ENCODE results near the gene ST8SIA1. TPM values are rescaled to one million over a fixed set of nuclear protein-coding genes. Genes with fewer than 3 reads are reported as not detected.

Gene ST8SIA1
- total RNA-seq, 3 donors from 2014 or later: 2.6 to 11.1 (median 10.4) TPM

- intact Hi-C loops (cut with DNase I; ENCODE audit: low total_unique reads): no loop called here
- TF ChIP-seq POLR2A (IDR thresholded peaks at IDR 0.05) (no peak), POLR2AphosphoS5 (IDR thresholded peaks at IDR 0.05) (no peak)
- TF ChIP-seq, protein P1, sequence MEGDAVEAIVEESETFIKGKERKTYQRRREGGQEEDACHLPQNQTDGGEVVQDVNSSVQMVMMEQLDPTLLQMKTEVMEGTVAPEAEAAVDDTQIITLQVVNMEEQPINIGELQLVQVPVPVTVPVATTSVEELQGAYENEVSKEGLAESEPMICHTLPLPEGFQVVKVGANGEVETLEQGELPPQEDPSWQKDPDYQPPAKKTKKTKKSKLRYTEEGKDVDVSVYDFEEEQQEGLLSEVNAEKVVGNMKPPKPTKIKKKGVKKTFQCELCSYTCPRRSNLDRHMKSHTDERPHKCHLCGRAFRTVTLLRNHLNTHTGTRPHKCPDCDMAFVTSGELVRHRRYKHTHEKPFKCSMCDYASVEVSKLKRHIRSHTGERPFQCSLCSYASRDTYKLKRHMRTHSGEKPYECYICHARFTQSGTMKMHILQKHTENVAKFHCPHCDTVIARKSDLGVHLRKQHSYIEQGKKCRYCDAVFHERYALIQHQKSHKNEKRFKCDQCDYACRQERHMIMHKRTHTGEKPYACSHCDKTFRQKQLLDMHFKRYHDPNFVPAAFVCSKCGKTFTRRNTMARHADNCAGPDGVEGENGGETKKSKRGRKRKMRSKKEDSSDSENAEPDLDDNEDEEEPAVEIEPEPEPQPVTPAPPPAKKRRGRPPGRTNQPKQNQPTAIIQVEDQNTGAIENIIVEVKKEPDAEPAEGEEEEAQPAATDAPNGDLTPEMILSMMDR (IDR thresholded peaks at IDR 0.05): no peak
- no peak overlapping the region for H3K27ac ChIP-seq
These were observed 123.4 kb downstream of the ST8SIA1 start for GRCh38 chr12:22211128-22211527.

GRCh38 chr12:22209422-22209821 lies 125.1 kb downstream of the ST8SIA1 start:
- Histone ChIP-seq H3K36me3 (no peaks in the 10 kb centered on the region), H3K4me3 (no peak overlapping the region), H3K4me1 (no peaks in the 10 kb centered on the region), H3K27ac (no peak overlapping the region), H3K9me3 (no peaks in the 10 kb centered on the region), H3K27me3 (no peaks in the 10 kb centered on the region)
- no peak for DNase-seq (ENCODE audit: low spot score in 2 of 2)
- no peak for TF ChIP-seq POLR2A (IDR thresholded peaks at IDR 0.05)
- no peak for TF ChIP-seq POLR2AphosphoS5 (IDR thresholded peaks at IDR 0.05)
- TF ChIP-seq, protein P1 (IDR thresholded peaks at IDR 0.05): no peak
- intact Hi-C loops (cut with DNase I; ENCODE audit: low total_unique reads): no loop called here

More at GRCh38 chr12:22211128-22211527, 123.4 kb downstream of the ST8SIA1 start:
- H3K4me1 ChIP-seq: no peaks in the 10 kb centered on the region
- DNase-seq (ENCODE audit: low spot score in 2 of 2): no peak
- H3K36me3 ChIP-seq: no peaks in the 10 kb centered on the region
- H3K4me3 ChIP-seq: no peak overlapping the region
- no peaks in the 10 kb centered on the region for H3K27me3 ChIP-seq
- no peaks in the 10 kb centered on the region for H3K9me3 ChIP-seq

- H3K9me3 ChIP-seq: peaks cover 0 to 4% of the 10 kb centered on the region in 2 donors
- TF ChIP-seq POLR2A (IDR thresholded peaks at IDR 0.05): no peak
- no peak for TF ChIP-seq POLR2AphosphoS5 (IDR thresholded peaks at IDR 0.05)
- TF ChIP-seq, protein P1 (IDR thresholded peaks at IDR 0.05): no peak
- no peak overlapping the region for H3K27ac ChIP-seq
- no peak for DNase-seq (ENCODE audit: low spot score in 2 of 2)
- no peaks in the 10 kb centered on the region for H3K36me3 ChIP-seq
- no peaks in the 10 kb centered on the region for H3K27me3 ChIP-seq
- no peak overlapping the region for H3K4me3 ChIP-seq
- no peaks in the 10 kb centered on the region for H3K4me1 ChIP-seq
- intact Hi-C loops (cut with DNase I; ENCODE audit: low total_unique reads): no loop called here
These were observed 128.3 kb downstream of the ST8SIA1 start for GRCh38 chr12:22206111-22206728.

GRCh38 chr12:22204391-22204790 lies 130.1 kb downstream of the ST8SIA1 start:
- no peak for TF ChIP-seq POLR2A (IDR thresholded peaks at IDR 0.05)
- TF ChIP-seq, protein P1 (IDR thresholded peaks at IDR 0.05): no peak
- no peak for TF ChIP-seq POLR2AphosphoS5 (IDR thresholded peaks at IDR 0.05)
- H3K27ac ChIP-seq: no peak overlapping the region
- intact Hi-C loops (cut with DNase I; ENCODE audit: low total_unique reads): no loop called here
- no peaks in the 10 kb centered on the region for H3K4me1 ChIP-seq
- peaks cover 0 to 4% of the 10 kb centered on the region in 2 donors for H3K9me3 ChIP-seq
- no peaks in the 10 kb centered on the region for H3K27me3 ChIP-seq
- H3K36me3 ChIP-seq: no peaks in the 10 kb centered on the region
- no peak overlapping the region for H3K4me3 ChIP-seq
- DNase-seq (ENCODE audit: low spot score in 2 of 2): no peak

- TF ChIP-seq POLR2AphosphoS5 (IDR thresholded peaks at IDR 0.05) (no peak), POLR2A (IDR thresholded peaks at IDR 0.05) (no peak)
- TF ChIP-seq, protein P1 (IDR thresholded peaks at IDR 0.05): no peak
- H3K9me3 ChIP-seq: peaks cover 0 to 4% of the 10 kb centered on the region in 2 donors
- H3K27ac ChIP-seq: no peak overlapping the region
- DNase-seq (ENCODE audit: low spot score in 2 of 2): no peak
- no peaks in the 10 kb centered on the region for H3K36me3 ChIP-seq
- no peaks in the 10 kb centered on the region for H3K27me3 ChIP-seq
- intact Hi-C loops (cut with DNase I; ENCODE audit: low total_unique reads): no loop called here
- H3K4me1 ChIP-seq: no peaks in the 10 kb centered on the region
- no peak overlapping the region for H3K4me3 ChIP-seq
These were observed 131.7 kb downstream of the ST8SIA1 start for GRCh38 chr12:22202847-22203246.

All from breast epithelium (tissue), 4 donors.